Measurements from ENCODE around the gene GALNS. TPM values are rescaled to one million over a fixed set of nuclear protein-coding genes. Genes with fewer than 3 reads are reported as not detected.

The GALNS gene
- total RNA-seq, 6 experiments from 2014 or later = 16.6 to 20.7 (median 18.2) TPM

DNA sequence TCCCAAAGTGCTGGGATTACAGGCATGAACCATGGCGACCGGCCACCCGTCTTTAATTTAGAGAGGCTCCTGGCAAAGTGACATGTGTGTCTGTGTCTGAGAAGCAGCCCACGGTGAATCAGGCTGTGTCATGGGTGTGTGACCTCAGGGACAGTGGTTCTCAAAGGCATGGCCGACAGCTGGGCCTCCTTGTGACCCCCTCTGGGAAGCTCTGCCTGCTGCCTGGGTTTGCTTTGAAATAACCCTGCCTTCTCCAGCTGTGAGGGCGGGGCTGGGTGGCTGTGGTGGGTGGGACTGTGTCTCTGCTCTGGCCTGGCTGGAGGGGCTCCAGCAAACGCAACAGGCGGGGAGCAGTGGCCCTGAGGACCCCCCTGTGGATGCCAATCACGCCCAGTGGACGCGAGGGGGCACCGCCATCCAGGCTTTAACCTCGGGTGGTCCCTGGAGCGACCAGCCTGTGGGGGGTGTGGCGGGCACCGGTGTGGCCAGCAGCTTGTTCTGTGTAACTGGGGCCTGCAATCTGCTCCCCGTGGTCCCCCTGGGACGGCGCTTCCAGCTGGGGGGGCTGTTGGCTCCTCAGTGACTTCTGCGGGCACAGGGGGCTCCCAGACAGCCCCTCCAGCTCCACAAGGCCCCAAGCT lies 36.2 kb downstream of the GALNS start:
- H3K9me3 Mint-ChIP-seq = no peaks in the 10 kb centered on the region
- peaks cover 3% of the 10 kb centered on the region; the same call in 1 of the 2 replicates for H3K27me3 Mint-ChIP-seq (ENCODE audit: insufficient read depth)
- H3K27ac Mint-ChIP-seq = no peak overlapping the region
- no peaks in the 10 kb centered on the region for H3K36me3 Mint-ChIP-seq (ENCODE audit: low read depth)
- no peak for DNase-seq
- no peaks in the 10 kb centered on the region for H3K4me1 Mint-ChIP-seq (ENCODE audit: low read depth)
- H3K4me3 Mint-ChIP-seq = no peak overlapping the region
- no peak for TF ChIP-seq CTCF (IDR thresholded peaks at IDR 0.05)

DNA sequence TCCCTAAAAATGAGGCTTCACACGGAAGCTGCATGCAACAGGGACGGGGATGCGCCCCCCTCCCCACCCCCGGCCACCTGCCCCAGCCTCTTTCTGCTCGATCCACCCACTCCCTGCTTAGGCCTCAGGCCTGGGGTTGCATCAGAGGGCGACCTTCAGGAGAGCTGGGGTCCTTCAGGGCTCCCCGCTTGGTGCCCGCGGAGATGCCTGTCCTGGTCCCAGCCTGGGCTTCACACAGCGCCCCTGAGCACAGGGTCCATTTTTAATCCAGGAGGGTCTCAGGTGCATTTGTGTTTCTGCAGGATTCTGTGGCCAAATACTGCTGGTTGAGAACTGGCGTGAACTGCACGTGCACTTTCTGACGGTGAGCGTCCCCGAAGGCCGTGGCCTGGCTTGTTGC lies 37.6 kb downstream of the GALNS start:
- Mint-ChIP-seq H3K36me3 (ENCODE audit: low read depth) (no peaks in the 10 kb centered on the region), H3K4me3 (no peak overlapping the region), H3K27me3 (ENCODE audit: insufficient read depth) (peaks cover 5% of the 10 kb centered on the region), H3K27ac (no peak overlapping the region), H3K9me3 (no peaks in the 10 kb centered on the region), H3K4me1 (ENCODE audit: low read depth) (no peaks in the 10 kb centered on the region)
- DNase-seq = no peak
- no peak for TF ChIP-seq CTCF (IDR thresholded peaks at IDR 0.05)

DNA sequence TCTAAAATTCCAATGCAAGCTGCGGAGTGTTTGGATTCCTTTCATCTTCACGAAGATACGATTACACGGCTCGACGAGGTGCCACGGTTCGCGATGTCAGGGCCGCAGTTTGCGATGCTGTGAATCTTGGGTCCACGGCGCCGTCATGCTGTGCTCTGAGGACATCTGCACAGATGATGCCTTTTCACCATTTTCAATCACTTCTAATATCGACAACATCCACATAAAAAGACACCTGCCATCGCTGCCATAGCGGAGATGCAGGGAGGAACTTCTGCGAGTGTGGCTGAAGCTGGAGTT lies 38.2 kb downstream of the GALNS start:
- Mint-ChIP-seq H3K27ac (no peak overlapping the region), H3K4me1 (ENCODE audit: low read depth) (no peaks in the 10 kb centered on the region), H3K4me3 (no peak overlapping the region), H3K9me3 (no peaks in the 10 kb centered on the region), H3K36me3 (ENCODE audit: low read depth) (no peaks in the 10 kb centered on the region), H3K27me3 (ENCODE audit: insufficient read depth) (peaks cover 5% of the 10 kb centered on the region)
- TF ChIP-seq CTCF (IDR thresholded peaks at IDR 0.05) = no peak
- DNase-seq = no peak

DNA sequence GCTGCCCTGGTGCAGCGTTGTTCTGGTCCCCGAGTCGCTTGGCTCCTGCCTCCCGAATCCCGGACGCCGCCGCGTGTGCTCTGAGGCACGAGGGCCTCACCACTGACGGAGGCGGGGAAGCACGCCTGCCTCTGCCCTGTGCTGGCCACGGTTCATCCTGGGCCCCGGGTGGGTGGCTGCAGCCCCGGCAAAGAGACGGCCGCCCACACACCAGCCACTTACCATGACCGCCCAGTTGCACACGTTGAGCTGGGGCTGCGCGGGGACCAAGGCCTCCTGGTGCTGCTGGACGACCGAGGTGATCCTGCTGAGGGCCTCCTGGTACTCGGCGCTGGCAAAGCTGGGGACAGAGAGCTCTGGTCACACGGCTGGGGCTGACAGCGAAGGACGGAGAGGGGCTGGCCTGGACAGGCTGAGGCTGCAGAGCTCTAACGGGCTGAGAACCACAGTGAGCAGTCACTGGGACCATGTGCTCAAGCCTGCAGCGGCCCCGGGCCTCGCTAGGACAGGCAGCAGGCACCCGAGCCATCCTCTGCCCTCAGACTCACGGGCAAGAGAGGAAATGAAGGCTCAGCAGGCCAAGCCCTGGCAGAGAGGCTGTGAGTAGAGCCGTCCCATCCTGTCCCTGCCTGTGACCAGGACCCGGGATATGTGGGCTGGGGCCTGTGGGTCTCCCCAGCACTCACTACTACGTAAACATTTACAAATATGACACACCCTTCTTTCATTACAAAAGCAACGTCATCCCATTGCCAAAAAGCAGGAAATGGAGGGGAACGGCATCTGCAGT lies 38.8 kb downstream of the GALNS start:
- no peak for DNase-seq
- Mint-ChIP-seq H3K4me3 (no peak overlapping the region), H3K27me3 (ENCODE audit: insufficient read depth) (peaks cover 3% of the 10 kb centered on the region; the same call in 1 of the 2 replicates), H3K4me1 (ENCODE audit: low read depth) (no peaks in the 10 kb centered on the region), H3K27ac (no peak overlapping the region), H3K36me3 (ENCODE audit: low read depth) (no peaks in the 10 kb centered on the region), H3K9me3 (no peaks in the 10 kb centered on the region)
- TF ChIP-seq CTCF (IDR thresholded peaks at IDR 0.05) = no peak

DNA sequence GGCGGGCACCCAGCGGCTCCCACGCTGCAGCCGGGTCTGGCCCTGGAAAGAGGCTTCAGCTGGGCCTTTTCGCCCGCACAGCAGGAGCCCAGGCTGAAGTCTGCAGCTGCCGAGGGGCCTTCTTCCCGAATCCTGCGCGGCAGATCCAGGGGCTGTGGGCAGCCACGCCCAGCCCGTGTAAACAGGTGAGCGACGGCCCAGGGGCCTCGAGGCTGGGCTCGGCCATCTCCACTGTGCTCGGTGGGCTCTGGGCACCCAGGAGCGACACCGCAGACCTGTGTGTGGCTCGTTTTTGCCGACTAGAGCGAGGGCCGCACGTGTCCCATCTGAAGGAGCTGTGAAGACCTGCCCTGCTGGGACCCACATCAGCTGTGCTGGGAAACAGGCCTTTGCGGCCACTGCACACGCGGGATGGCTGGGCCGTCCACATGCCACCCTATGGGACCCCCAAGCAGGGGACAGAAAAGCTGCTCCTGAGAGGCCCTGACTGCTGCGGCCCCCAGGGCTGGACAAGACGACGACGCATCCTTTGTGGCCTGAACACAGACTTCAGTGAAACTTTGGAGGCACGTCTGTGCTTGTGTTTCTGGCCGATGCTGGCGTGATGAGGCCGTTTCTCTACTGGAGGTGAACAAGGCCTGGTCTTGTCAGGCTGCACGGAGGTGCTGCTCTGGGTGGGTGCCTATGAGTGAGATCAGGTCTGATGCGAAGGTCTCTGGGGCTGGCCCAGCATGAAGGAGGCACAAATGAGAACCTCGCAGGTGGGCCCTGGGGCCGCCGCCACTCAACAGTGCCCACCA lies 39.8 kb downstream of the GALNS start:
- no peak for DNase-seq
- no peak for TF ChIP-seq CTCF (IDR thresholded peaks at IDR 0.05)
- Mint-ChIP-seq H3K4me1 (ENCODE audit: low read depth) (no peaks in the 10 kb centered on the region), H3K4me3 (no peak overlapping the region), H3K27ac (no peak overlapping the region), H3K9me3 (no peaks in the 10 kb centered on the region), H3K36me3 (ENCODE audit: low read depth) (no peaks in the 10 kb centered on the region), H3K27me3 (ENCODE audit: insufficient read depth) (peaks cover 2% of the 10 kb centered on the region)
